K562 (cell line): ENCODE results near the gene TUBA1B. TPM values are rescaled to one million over a fixed set of nuclear protein-coding genes. Genes with fewer than 3 reads are reported as not detected.

Source experiments
- CHD2 ChIP-seq: IDR thresholded peaks from 2 replicates; pipeline ENCODE4 v1.6.1; 2011; ENCODE audit warnings: low read depth, low read length
- EP300 ChIP-seq: IDR thresholded peaks from 2 replicates; pipeline ENCODE4 v1.6.1; 2012; ENCODE audit warnings: low read length, improper control_type of control experiment
- GABPB2 ChIP-seq: fragments of 250-450 bp; sonication (Bioruptor Pico); conservative IDR thresholded peaks from 2 replicates; pipeline ENCODE4 v1.5.1; 2021; ENCODE audit warnings: mild to moderate bottlenecking
- GTF2E2 ChIP-seq: fragments of 200-800 bp; sonication (Bioruptor generic); IDR thresholded peaks from 2 replicates; pipeline ENCODE4 v1.6.1; 2016; ENCODE audit warnings: missing genetic modification characterization, missing compliant biosample characterization
- HMGN3 ChIP-seq: IDR thresholded peaks from 2 replicates; pipeline ENCODE4 v1.6.1; 2011; ENCODE audit warnings: borderline replicate concordance, low read depth, mild to moderate bottlenecking, mixed read lengths, low read length; ENCODE audit not compliant: insufficient read length; ENCODE audit errors: extremely low read depth
- KLF16 ChIP-seq: IDR thresholded peaks from 2 replicates; pipeline ENCODE4 v1.6.1; 2016; ENCODE audit warnings: antibody characterized with exemption
- MCM7 ChIP-seq, 2 experiments: fragments of 450-650 bp; IDR thresholded peaks; 2 replicates each; pipeline ENCODE4 v1.6.1; 2016 to 2018
- RAD51 ChIP-seq: fragments of 450-650 bp; IDR thresholded peaks from 2 replicates; pipeline ENCODE4 v1.7.1; 2016; ENCODE audit warnings: low read depth, mild to moderate bottlenecking, borderline replicate concordance
- RBBP5 ChIP-seq: fragments of 200-600 bp; sonication (generic); IDR thresholded peaks from 2 replicates; pipeline ENCODE4 v1.6.1; 2012; ENCODE audit warnings: borderline replicate concordance, mild to moderate bottlenecking, low read length, control low read depth, inconsistent platforms; ENCODE audit not compliant: insufficient read depth, poor library complexity, severe bottlenecking
- SAFB ChIP-seq: fragments of 200-400 bp; formaldehyde crosslinking; IDR thresholded peaks from 2 replicates; pipeline ENCODE4 v1.6.1; 2017; ENCODE audit warnings: low read depth, low read length, borderline replicate concordance
- SREBF2 ChIP-seq: sonication (generic); formaldehyde crosslinking; IDR thresholded peaks from 2 replicates; pipeline ENCODE4 v1.4.0; 2020; ENCODE audit warnings: mild to moderate bottlenecking, missing genetic modification reagents
- U2AF1 ChIP-seq: fragments of 200-400 bp; formaldehyde crosslinking; optimal IDR thresholded peaks from 2 replicates; pipeline ENCODE3; 2017; ENCODE audit warnings: mild to moderate bottlenecking, low read depth, low read length, moderate library complexity
- ZBTB7A ChIP-seq: IDR thresholded peaks from 2 replicates; pipeline ENCODE4 v1.6.1; 2011; ENCODE audit warnings: low read depth, mild to moderate bottlenecking, low read length, moderate library complexity, borderline replicate concordance; ENCODE audit not compliant: control insufficient read depth
- ZKSCAN3 ChIP-seq: fragments of 250-450 bp; sonication (Bioruptor Pico); IDR thresholded peaks from 2 replicates; pipeline ENCODE4 v1.4.0; 2020
- ZKSCAN8 ChIP-seq: fragments of 200-800 bp; sonication (Bioruptor generic); IDR thresholded peaks from 2 replicates; pipeline ENCODE4 v1.6.1; 2016; ENCODE audit warnings: missing genetic modification characterization, missing compliant biosample characterization
- ZZZ3 ChIP-seq: fragments of 450-650 bp; IDR thresholded peaks from 2 replicates; pipeline ENCODE4 v1.6.1; 2016; ENCODE audit warnings: antibody characterized with exemption, mild to moderate bottlenecking, moderate library complexity
- polyA plus RNA-seq, 8 experiments: library from polyadenylated mRNA; depleted of rRNA in 4 of 8; stranded (reverse) in 5 of 8; unstranded in 3 of 8; fragments of >200 nt; fragmentation: Nextera tagmentation in 2 of 8; fragmentation: Illumina TruSeq in 1 of 8; extraction: Ambion mirVana in 2 of 8; extraction: Trizol in 1 of 8; gene quantifications; 2 replicates each; pipeline versions ENCODE4 v1.2.1 to v1.2.3, GENCODE V29; 2011 to 2014; ENCODE audit warnings: inconsistent platforms in 1 of 8, missing spikeins in 1 of 8
- total RNA-seq, 7 experiments: library from RNA; depleted of rRNA in 6 of 7; stranded (reverse); fragments of >200 nt in 6 of 7; fragmentation: Illumina TruSeq in 2 of 7; extraction: Trizol in 2 of 7; gene quantifications; 2 replicates each; pipeline versions ENCODE4 v1.2.1 to v1.2.3, GENCODE V29; 2011 to 2021; ENCODE audit warnings: low replicate concordance in 1 of 7
- TF ChIP-seq, protein P1 (sequence below): fragments of 450-650 bp; IDR thresholded peaks from 2 replicates; pipeline ENCODE4 v1.7.1; 2018; ENCODE audit warnings: mild to moderate bottlenecking, low read depth; ENCODE audit not compliant: partially characterized antibody
- TF ChIP-seq, protein P2 (sequence below): fragments of 450-650 bp; formaldehyde crosslinking; IDR thresholded peaks from 2 replicates; pipeline ENCODE4 v1.4.0; 2020; ENCODE audit warnings: mild to moderate bottlenecking
- TF ChIP-seq, protein P3 (sequence below): fragments of 450-650 bp; formaldehyde crosslinking; IDR thresholded peaks from 2 replicates; pipeline ENCODE4 v1.4.0; 2020; ENCODE audit warnings: mild to moderate bottlenecking, moderate library complexity
- TF ChIP-seq, protein P4 (sequence below): sonication (generic); formaldehyde crosslinking; IDR thresholded peaks from 2 replicates; pipeline ENCODE4 v1.8.0; 2022; ENCODE audit warnings: mild to moderate bottlenecking, low read depth, missing genetic modification reagents

The TUBA1B gene
- total and polyA plus RNA-seq, 9 of the 15 experiments (the other 6 are each of a cell fraction or from before 2014, with no cell fraction given): 2,189 to 4,624 (median 2,628) TPM

DNA sequence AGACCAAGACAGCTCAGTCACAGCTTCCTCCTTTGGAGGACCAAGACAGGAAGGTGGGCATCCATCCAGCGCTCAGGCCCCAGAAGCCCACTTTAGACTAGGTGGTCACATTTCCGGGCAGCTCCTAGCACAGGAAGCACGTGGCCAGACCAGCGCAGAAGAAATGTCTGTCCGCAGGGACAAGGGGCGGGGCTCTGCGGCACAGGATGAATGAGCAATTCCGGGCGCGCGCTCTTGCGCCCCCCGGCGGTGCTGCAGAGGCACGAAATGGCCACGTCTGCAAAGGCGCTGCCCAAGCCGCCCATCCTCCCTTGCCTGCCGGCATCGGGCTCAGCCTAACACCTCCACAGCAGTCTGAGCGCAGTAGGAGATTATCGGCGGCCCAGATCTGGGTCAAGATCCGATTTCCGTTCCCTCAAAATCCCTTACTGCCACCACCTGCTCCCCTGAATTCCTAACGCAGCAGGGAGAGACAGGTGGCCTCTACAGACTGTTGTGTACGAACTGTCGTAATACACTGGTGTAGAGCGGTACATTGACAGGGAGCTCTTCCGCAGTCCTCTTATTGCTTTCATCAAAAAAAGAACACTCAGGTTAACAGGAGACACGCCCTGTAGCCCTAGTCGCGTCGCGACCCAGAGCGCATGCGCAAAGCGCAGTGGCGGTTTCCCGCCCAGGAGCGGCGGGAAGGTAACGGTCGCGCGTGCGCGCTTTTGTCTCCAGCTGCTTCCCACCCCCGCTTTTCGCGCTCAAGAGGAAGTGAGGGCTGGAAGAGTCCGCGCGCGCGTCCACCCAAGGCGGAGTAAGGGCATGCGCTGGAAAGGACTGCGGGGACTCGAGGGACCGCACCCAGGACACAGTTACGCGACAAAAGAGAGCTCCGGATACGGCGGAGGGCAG is 794 bp downstream of the TUBA1B start (continued):
- TF ChIP-seq SAFB (peak; percentile 34; the same call in 1 of the 2 replicates), GABPB2 (CRISPR knock-in tag) (no peak), CHD2 (peak; percentile 9), MCM7 (IDR thresholded peaks at IDR 0.05) (peak in 1 of 2 experiments; percentile 8; a peak in 1 of 4 replicates), ZZZ3 (peak; percentile 88; the same call in 1 of the 2 replicates), ZBTB7A (0 out of 2 replicates have a peak, but pooled peaks have one; percentile 4), ZKSCAN3 (CRISPR knock-in tag) (no peak), EP300 (peak; percentile 62; the same call in 1 of the 2 replicates), RAD51 (peak; percentile 71), U2AF1 (no peak), GTF2E2 (tag) (0 out of 2 replicates have a peak, but pooled peaks have one; percentile 9), ZKSCAN8 (CRISPR knock-in tag) (no peak), SREBF2 (CRISPR knock-in tag) (no peak), RBBP5 (peak; percentile 43), HMGN3 (peak; percentile 83), KLF16 (peak; percentile 54; the same call in 1 of the 2 replicates)
- TF ChIP-seq, protein P1, sequence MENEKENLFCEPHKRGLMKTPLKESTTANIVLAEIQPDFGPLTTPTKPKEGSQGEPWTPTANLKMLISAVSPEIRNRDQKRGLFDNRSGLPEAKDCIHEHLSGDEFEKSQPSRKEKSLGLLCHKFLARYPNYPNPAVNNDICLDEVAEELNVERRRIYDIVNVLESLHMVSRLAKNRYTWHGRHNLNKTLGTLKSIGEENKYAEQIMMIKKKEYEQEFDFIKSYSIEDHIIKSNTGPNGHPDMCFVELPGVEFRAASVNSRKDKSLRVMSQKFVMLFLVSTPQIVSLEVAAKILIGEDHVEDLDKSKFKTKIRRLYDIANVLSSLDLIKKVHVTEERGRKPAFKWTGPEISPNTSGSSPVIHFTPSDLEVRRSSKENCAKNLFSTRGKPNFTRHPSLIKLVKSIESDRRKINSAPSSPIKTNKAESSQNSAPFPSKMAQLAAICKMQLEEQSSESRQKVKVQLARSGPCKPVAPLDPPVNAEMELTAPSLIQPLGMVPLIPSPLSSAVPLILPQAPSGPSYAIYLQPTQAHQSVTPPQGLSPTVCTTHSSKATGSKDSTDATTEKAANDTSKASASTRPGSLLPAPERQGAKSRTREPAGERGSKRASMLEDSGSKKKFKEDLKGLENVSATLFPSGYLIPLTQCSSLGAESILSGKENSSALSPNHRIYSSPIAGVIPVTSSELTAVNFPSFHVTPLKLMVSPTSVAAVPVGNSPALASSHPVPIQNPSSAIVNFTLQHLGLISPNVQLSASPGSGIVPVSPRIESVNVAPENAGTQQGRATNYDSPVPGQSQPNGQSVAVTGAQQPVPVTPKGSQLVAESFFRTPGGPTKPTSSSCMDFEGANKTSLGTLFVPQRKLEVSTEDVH: peak; percentile 70
- TF ChIP-seq, protein P2, sequence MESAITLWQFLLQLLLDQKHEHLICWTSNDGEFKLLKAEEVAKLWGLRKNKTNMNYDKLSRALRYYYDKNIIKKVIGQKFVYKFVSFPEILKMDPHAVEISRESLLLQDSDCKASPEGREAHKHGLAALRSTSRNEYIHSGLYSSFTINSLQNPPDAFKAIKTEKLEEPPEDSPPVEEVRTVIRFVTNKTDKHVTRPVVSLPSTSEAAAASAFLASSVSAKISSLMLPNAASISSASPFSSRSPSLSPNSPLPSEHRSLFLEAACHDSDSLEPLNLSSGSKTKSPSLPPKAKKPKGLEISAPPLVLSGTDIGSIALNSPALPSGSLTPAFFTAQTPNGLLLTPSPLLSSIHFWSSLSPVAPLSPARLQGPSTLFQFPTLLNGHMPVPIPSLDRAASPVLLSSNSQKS (CRISPR knock-in tag): no peak
- TF ChIP-seq, protein P3, sequence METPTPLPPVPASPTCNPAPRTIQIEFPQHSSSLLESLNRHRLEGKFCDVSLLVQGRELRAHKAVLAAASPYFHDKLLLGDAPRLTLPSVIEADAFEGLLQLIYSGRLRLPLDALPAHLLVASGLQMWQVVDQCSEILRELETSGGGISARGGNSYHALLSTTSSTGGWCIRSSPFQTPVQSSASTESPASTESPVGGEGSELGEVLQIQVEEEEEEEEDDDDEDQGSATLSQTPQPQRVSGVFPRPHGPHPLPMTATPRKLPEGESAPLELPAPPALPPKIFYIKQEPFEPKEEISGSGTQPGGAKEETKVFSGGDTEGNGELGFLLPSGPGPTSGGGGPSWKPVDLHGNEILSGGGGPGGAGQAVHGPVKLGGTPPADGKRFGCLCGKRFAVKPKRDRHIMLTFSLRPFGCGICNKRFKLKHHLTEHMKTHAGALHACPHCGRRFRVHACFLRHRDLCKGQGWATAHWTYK (CRISPR knock-in tag): peak; percentile 93; the same call in 1 of the 2 replicates
- TF ChIP-seq, protein P4, sequence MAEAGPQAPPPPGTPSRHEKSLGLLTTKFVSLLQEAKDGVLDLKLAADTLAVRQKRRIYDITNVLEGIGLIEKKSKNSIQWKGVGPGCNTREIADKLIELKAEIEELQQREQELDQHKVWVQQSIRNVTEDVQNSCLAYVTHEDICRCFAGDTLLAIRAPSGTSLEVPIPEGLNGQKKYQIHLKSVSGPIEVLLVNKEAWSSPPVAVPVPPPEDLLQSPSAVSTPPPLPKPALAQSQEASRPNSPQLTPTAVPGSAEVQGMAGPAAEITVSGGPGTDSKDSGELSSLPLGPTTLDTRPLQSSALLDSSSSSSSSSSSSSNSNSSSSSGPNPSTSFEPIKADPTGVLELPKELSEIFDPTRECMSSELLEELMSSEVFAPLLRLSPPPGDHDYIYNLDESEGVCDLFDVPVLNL (CRISPR knock-in tag): peak; percentile 93
